Panc1 (cell line): ENCODE data around the gene RASA3. TPM values are rescaled to one million over a fixed set of nuclear protein-coding genes. Genes with fewer than 3 reads are reported as not detected.

Experiments
- ATAC-seq: fragments of 200-7000 bp; cut with Tn5 transposase; 2 replicates; pipeline ENCODE4 v1.9.1; 2020; ENCODE audit warnings: mild to moderate bottlenecking, moderate library complexity
- BruUV-seq: library from RNA; stranded (reverse); fragments of 400-500 nt; replicated peaks from 2 replicates; lab custom pipeline; 2021; lab: Mats Ljungman, UMichigan
- CTCF ChIA-PET: fragments of 300-600 bp; sonication (Branson Sonifier 250); formaldehyde crosslinking; loops from one replicate; lab custom pipeline; 2022; ENCODE audit warnings: antibody characterized with exemption; lab: Charles Lee
- POLR2A ChIA-PET: fragments of 300-600 bp; sonication (Branson Sonifier 250); formaldehyde crosslinking; loops from one replicate; lab custom pipeline; 2022; ENCODE audit warnings: antibody characterized with exemption; lab: Charles Lee
- DNase-seq: peaks from one replicate; pipeline ENCODE4 v3.0.0-alpha.2; 2010; ENCODE audit warnings: low read depth, low spot score
- H3K27ac ChIP-seq: 2 replicates; pipeline ENCODE4 v1.5.1; 2011; ENCODE audit warnings: mild to moderate bottlenecking, low read length, inconsistent platforms
- H3K27me3 ChIP-seq: fragments of 200-500 bp; sonication (Bioruptor generic); 2 replicates; pipeline ENCODE4 v1.6.0; 2014; ENCODE audit warnings: low read length, inconsistent platforms; ENCODE audit not compliant: control insufficient read depth, insufficient read depth
- H3K36me3 ChIP-seq: fragments of 200-500 bp; sonication (Bioruptor generic); 2 replicates; pipeline ENCODE4 v1.5.1; 2014; ENCODE audit warnings: inconsistent platforms, mild to moderate bottlenecking, low read length, moderate library complexity; ENCODE audit not compliant: control insufficient read depth, insufficient read depth
- H3K4me1 ChIP-seq: 2 replicates; pipeline ENCODE4 v1.5.1; 2011; ENCODE audit warnings: inconsistent platforms, mild to moderate bottlenecking, low read length, moderate library complexity; ENCODE audit not compliant: control insufficient read depth, insufficient read depth
- H3K4me3 ChIP-seq, 2 experiments: 2 replicates each; pipeline ENCODE4 v1.5.1; 2011 to 2012; ENCODE audit warnings: low read depth in 2 of 2, low read length in 2 of 2, mild to moderate bottlenecking in 2 of 2, inconsistent platforms in 1 of 2, moderate library complexity in 1 of 2
- H3K9me3 ChIP-seq: fragments of 200-500 bp; sonication (Bioruptor generic); 2 replicates; pipeline ENCODE4 v1.5.1; 2014; ENCODE audit warnings: low read depth, mild to moderate bottlenecking, inconsistent platforms, low read length, moderate library complexity; ENCODE audit not compliant: control insufficient read depth, insufficient read depth
- CTCF ChIP-seq: fragments of 450-650 bp; IDR thresholded peaks from 2 replicates; pipeline ENCODE4 v1.5.1; 2017; ENCODE audit warnings: mild to moderate bottlenecking
- POLR2AphosphoS5 ChIP-seq: IDR thresholded peaks from 2 replicates; pipeline ENCODE4 v1.6.1; 2012; ENCODE audit warnings: mild to moderate bottlenecking, low read depth, low read length, moderate library complexity
- REST ChIP-seq, 2 experiments: IDR thresholded peaks; 2 replicates each; pipeline ENCODE4 v1.6.1; 2011 to 2012; ENCODE audit warnings: low read depth in 2 of 2, control low read depth in 1 of 2, low read length in 1 of 2, mild to moderate bottlenecking in 1 of 2, moderate library complexity in 1 of 2; ENCODE audit not compliant: insufficient read depth in 1 of 2
- SIN3A ChIP-seq: IDR thresholded peaks from 2 replicates; pipeline ENCODE4 v1.6.1; 2012; ENCODE audit warnings: low read depth, mild to moderate bottlenecking, low read length, moderate library complexity, borderline replicate concordance; ENCODE audit not compliant: insufficient read depth
- TCF7L2 ChIP-seq: IDR thresholded peaks from 2 replicates; pipeline ENCODE4 v1.6.1; 2011; ENCODE audit warnings: mild to moderate bottlenecking, low read depth, low read length, inconsistent platforms
- in situ Hi-C: cut with HindIII; loops from 2 replicates; pipeline ENCODE4 v1.10.0; 2016; ENCODE audit warnings: low sequenced_read_pairs, low pct_unique_long_range_greater_than_20kb
- intact Hi-C: fragments of 100-400 bp; cut with micrococcal nuclease; formaldehyde crosslinking; loops from one replicate; pipeline ENCODE4 v1.10.0; 2022; ENCODE audit not compliant: unreplicated experiment
- total RNA-seq: library from RNA; stranded (reverse); gene quantifications from one replicate; pipeline ENCODE4 v1.2.1, GENCODE V29; 2021; ENCODE audit not compliant: unreplicated experiment

The RASA3 gene
- total RNA-seq, 1 experiment from 2014 or later = 33.7 TPM

GRCh38 chr13:114069376-114070097 is 62.9 kb downstream of the RASA3 start:
- ATAC-seq = no peak
- Histone ChIP-seq H3K27ac (peak overlapping the region; percentile 98), H3K27me3 (no peaks in the 10 kb centered on the region), H3K4me3 (no peak overlapping the region), H3K9me3 (no peaks in the 10 kb centered on the region), H3K36me3 (no peaks in the 10 kb centered on the region), H3K4me1 (peaks cover 40% of the 10 kb centered on the region)
- in situ Hi-C loops (no loop called here), intact Hi-C loops (loop anchor here (5.0 kb wide), 1 partner anchor 33 kb away; no protein-coding TSS in a partner anchor)
- no TSS peak for BruUV-seq
- TF ChIP-seq SIN3A (no peak), TCF7L2 (no peak), REST (IDR thresholded peaks at IDR 0.05; ENCODE audit: insufficient read depth in 1 of 2, low read depth in 2 of 2, low read length in 1 of 2) (no peak), POLR2AphosphoS5 (no peak), CTCF (no peak)
- ChIA-PET POLR2A (no interaction called here), CTCF (no interaction called here)
- DNase-seq = no peak

- DNase-seq = no peak
- H3K36me3 ChIP-seq = no peaks in the 10 kb centered on the region
- H3K27me3 ChIP-seq = no peaks in the 10 kb centered on the region
- peak overlapping the region in 1 of 2 experiments; percentile 26; a peak in 2 of 4 replicates for H3K4me3 ChIP-seq
- BruUV-seq = no TSS peak
- no peaks in the 10 kb centered on the region for H3K9me3 ChIP-seq
- no peak for ATAC-seq
- H3K4me1 ChIP-seq = peaks cover 48% of the 10 kb centered on the region
- CTCF ChIA-PET = no interaction called here
- in situ Hi-C loops = no loop called here
- peak overlapping the region; percentile 98 for H3K27ac ChIP-seq
- POLR2A ChIA-PET = no interaction called here
- intact Hi-C loops = loop anchor here (5.0 kb wide), 1 partner anchor 34 kb away; no protein-coding TSS in a partner anchor
- no peak for TF ChIP-seq POLR2AphosphoS5
- no peak for TF ChIP-seq REST (IDR thresholded peaks at IDR 0.05; ENCODE audit: insufficient read depth in 1 of 2, low read depth in 2 of 2, low read length in 1 of 2)
- TF ChIP-seq CTCF = no peak
- TF ChIP-seq SIN3A = no peak
- TF ChIP-seq TCF7L2 = no peak
These were observed 63.6 kb downstream of the RASA3 start for GRCh38 chr13:114068656-114069318.
